ENCODE measurements around the gene SLC26A5. TPM values are rescaled to one million over a fixed set of nuclear protein-coding genes. Genes with fewer than 3 reads are reported as not detected.
"Not testable (repeated sequence)": the region's sequence is repeated elsewhere in the genome, so short reads cannot be mapped to it uniquely, and the experiment has no call there.

Gene SLC26A5
- total RNA-seq, 4 donors from 2014 or later = 0.19 TPM; not detected in 3

GRCh38 chr7:103412151-103412550, 33.9 kb downstream of the SLC26A5 start:
- no peaks in the 10 kb centered on the region for H3K4me1 ChIP-seq
- no peak for DNase-seq
- no peak overlapping the region for H3K27ac ChIP-seq
- no peaks in the 10 kb centered on the region for H3K27me3 ChIP-seq
- intact Hi-C loops (cut with DNase I) = no loop called here
- H3K4me3 ChIP-seq = no peak overlapping the region
- no peaks in the 10 kb centered on the region for H3K9me3 ChIP-seq
- 83 to 88% methylated on average over 1 of the region's 1 CpG for WGBS, 2 donors
- TF ChIP-seq POLR2A (IDR thresholded peaks at IDR 0.05) (no peak), CTCF (IDR thresholded peaks at IDR 0.05) (no peak)
- no peaks in the 10 kb centered on the region for H3K36me3 ChIP-seq

- intact Hi-C loops (cut with DNase I); H3K9me3 ChIP-seq; H3K4me3 ChIP-seq; H3K27ac ChIP-seq; H3K36me3 ChIP-seq; DNase-seq; H3K4me1 ChIP-seq: not testable (repeated sequence)
- peaks cover 0 to 20% (median 0%) of the 10 kb centered on the region in 4 donors for H3K27me3 ChIP-seq
- WGBS, 2 donors = 75 to 82% methylated on average over 1 to 3 of the region's 7 CpGs
These were observed 40.0 kb downstream of the SLC26A5 start for GRCh38 chr7:103405789-103406613.

GRCh38 chr7:103399687-103400086, 46.3 kb downstream of the SLC26A5 start:
- H3K4me1 ChIP-seq; intact Hi-C loops (cut with DNase I): not testable (repeated sequence)

GRCh38 chr7:103398483-103399127, 47.4 kb downstream of the SLC26A5 start:
- no peaks in the 10 kb centered on the region for H3K36me3 ChIP-seq
- no peak overlapping the region for H3K27ac ChIP-seq
- no peak for TF ChIP-seq POLR2A (IDR thresholded peaks at IDR 0.05)
- TF ChIP-seq CTCF (IDR thresholded peaks at IDR 0.05) = no peak
- no peaks in the 10 kb centered on the region for H3K27me3 ChIP-seq
- H3K4me3 ChIP-seq = no peak overlapping the region
- WGBS, 2 donors = 31 to 44% methylated on average over 2 of the region's 2 CpGs
- no peaks in the 10 kb centered on the region for H3K4me1 ChIP-seq
- intact Hi-C loops (cut with DNase I) = no loop called here
- DNase-seq = no peak
- H3K9me3 ChIP-seq = no peaks in the 10 kb centered on the region

More at GRCh38 chr7:103399687-103400086, 46.3 kb downstream of the SLC26A5 start:
- H3K9me3 ChIP-seq, DNase-seq, H3K4me3 ChIP-seq, H3K36me3 ChIP-seq, H3K27me3 ChIP-seq, H3K27ac ChIP-seq: not testable (repeated sequence)

GRCh38 chr7:103396471-103396870, 49.5 kb downstream of the SLC26A5 start:
- no peak for DNase-seq
- H3K27me3 ChIP-seq = no peaks in the 10 kb centered on the region
- no peak overlapping the region for H3K4me3 ChIP-seq
- no peaks in the 10 kb centered on the region for H3K9me3 ChIP-seq
- TF ChIP-seq CTCF (IDR thresholded peaks at IDR 0.05) = no peak
- TF ChIP-seq POLR2A (IDR thresholded peaks at IDR 0.05) = no peak
- 57 to 67% methylated on average over 8 of the region's 8 CpGs for WGBS, 2 donors
- no peaks in the 10 kb centered on the region for H3K4me1 ChIP-seq
- no peaks in the 10 kb centered on the region for H3K36me3 ChIP-seq
- intact Hi-C loops (cut with DNase I) = no loop called here
- no peak overlapping the region for H3K27ac ChIP-seq

- no peak for DNase-seq
- WGBS, 2 donors = 67 to 82% methylated on average over 1 of the region's 1 CpG
- Histone ChIP-seq H3K9me3 (no peaks in the 10 kb centered on the region), H3K4me3 (no peak overlapping the region), H3K27ac (no peak overlapping the region), H3K27me3 (no peaks in the 10 kb centered on the region), H3K4me1 (no peaks in the 10 kb centered on the region), H3K36me3 (no peaks in the 10 kb centered on the region)
- intact Hi-C loops (cut with DNase I) = no loop called here
- TF ChIP-seq POLR2A (IDR thresholded peaks at IDR 0.05) = no peak
- no peak for TF ChIP-seq CTCF (IDR thresholded peaks at IDR 0.05)
These were observed 50.9 kb downstream of the SLC26A5 start for GRCh38 chr7:103395071-103395470.

Measured in esophagus squamous epithelium (tissue), 5 donors.